Measurements from ENCODE around the gene LRFN3.

Gene LRFN3

DNA sequence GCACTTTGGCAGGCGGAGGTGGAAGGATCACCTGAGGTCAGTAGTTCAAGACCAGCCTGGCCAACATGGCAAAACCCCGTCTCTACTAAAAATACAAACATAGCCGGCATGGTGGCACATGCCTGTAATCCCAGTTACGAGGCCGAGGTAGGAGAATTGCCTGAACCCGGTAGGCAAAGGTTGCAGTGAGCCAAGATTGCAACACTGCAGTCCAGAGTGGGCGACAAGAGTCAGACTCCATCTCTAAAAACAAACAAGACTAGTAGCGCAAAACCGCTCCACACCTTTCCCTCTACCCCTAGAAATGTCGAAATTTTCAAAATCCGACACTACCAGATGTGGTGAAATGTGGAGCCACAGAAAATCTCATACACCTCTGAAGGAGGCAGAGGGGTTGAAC is 16.9 kb upstream of the LRFN3 start:
- no peaks in the 10 kb centered on the region for H4K20me1 ChIP-seq (ENCODE audit: control insufficient read depth, insufficient read depth, low read depth, low read length)
- H3K9me2 ChIP-seq (replicated peaks; ENCODE audit: control insufficient read depth, low read length): no peaks in the 10 kb centered on the region
- H3K27me3 ChIP-seq (ENCODE audit: control insufficient read depth, low read length): no peaks in the 10 kb centered on the region
- H3K4me2 ChIP-seq (ENCODE audit: low read length): no peak overlapping the region
- no peaks in the 10 kb centered on the region for H3K36me3 ChIP-seq (ENCODE audit: control insufficient read depth, low read length)
- TF ChIP-seq, protein P1, sequence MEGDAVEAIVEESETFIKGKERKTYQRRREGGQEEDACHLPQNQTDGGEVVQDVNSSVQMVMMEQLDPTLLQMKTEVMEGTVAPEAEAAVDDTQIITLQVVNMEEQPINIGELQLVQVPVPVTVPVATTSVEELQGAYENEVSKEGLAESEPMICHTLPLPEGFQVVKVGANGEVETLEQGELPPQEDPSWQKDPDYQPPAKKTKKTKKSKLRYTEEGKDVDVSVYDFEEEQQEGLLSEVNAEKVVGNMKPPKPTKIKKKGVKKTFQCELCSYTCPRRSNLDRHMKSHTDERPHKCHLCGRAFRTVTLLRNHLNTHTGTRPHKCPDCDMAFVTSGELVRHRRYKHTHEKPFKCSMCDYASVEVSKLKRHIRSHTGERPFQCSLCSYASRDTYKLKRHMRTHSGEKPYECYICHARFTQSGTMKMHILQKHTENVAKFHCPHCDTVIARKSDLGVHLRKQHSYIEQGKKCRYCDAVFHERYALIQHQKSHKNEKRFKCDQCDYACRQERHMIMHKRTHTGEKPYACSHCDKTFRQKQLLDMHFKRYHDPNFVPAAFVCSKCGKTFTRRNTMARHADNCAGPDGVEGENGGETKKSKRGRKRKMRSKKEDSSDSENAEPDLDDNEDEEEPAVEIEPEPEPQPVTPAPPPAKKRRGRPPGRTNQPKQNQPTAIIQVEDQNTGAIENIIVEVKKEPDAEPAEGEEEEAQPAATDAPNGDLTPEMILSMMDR (IDR thresholded peaks at IDR 0.05; ENCODE audit: low read depth, low read length, poor library complexity, severe bottlenecking): no peak
- H3K4me3 ChIP-seq (ENCODE audit: low read length): no peak overlapping the region
- no peaks in the 10 kb centered on the region for H3K9me3 ChIP-seq (ENCODE audit: control insufficient read depth, insufficient read depth, low read length)
- no peak overlapping the region for H3K27ac ChIP-seq (ENCODE audit: low read depth, low read length)
- H3K79me2 ChIP-seq (ENCODE audit: control insufficient read depth, low read length): no peaks in the 10 kb centered on the region
- H3F3A ChIP-seq (ENCODE audit: control insufficient read depth, insufficient read depth): peaks cover 9% of the 10 kb centered on the region
- H3K4me1 ChIP-seq (ENCODE audit: control insufficient read depth, low read length): peaks cover 22% of the 10 kb centered on the region

DNA sequence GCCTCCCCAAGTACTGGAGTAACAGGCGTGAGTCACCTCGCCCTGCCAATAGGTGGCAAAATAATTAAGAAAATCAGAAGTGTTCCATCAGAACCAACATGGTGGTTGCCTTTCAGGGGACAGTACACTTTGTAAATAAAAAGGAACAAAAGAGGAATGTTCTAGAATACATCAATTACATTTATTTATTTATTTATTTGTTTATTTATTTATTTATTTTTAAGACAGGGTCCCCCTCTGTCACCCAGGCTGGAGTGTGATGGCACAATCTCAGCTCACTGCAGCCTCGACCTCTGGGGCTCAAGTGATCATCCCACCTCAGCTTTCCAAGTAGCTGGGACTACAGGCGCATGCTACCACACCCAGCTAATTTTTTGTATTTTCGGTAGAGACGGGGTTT is 15.2 kb upstream of the LRFN3 start:
- TF ChIP-seq, protein P1 (IDR thresholded peaks at IDR 0.05; ENCODE audit: low read depth, low read length, poor library complexity, severe bottlenecking): no peak
- no peak for TF ChIP-seq EZH2phosphoT487 (IDR thresholded peaks at IDR 0.05; ENCODE audit: borderline replicate concordance, low read length)
- Histone ChIP-seq H3K27me3 (ENCODE audit: control insufficient read depth, low read length) (no peaks in the 10 kb centered on the region), H3K79me2 (ENCODE audit: control insufficient read depth, low read length) (no peaks in the 10 kb centered on the region), H3K4me2 (ENCODE audit: low read length) (peak overlapping the region; percentile 30; the same call in 1 of the 2 replicates), H3K27ac (ENCODE audit: low read depth, low read length) (no peak overlapping the region), H3K36me3 (ENCODE audit: control insufficient read depth, low read length) (no peaks in the 10 kb centered on the region), H3K9me2 (replicated peaks; ENCODE audit: control insufficient read depth, low read length) (no peaks in the 10 kb centered on the region), H3F3A (ENCODE audit: control insufficient read depth, insufficient read depth) (peaks cover 12% of the 10 kb centered on the region), H3K4me3 (ENCODE audit: low read length) (no peak overlapping the region), H3K9me3 (ENCODE audit: control insufficient read depth, insufficient read depth, low read length) (no peaks in the 10 kb centered on the region), H4K20me1 (ENCODE audit: control insufficient read depth, insufficient read depth, low read depth, low read length) (no peaks in the 10 kb centered on the region), H3K4me1 (ENCODE audit: control insufficient read depth, low read length) (peaks cover 19% of the 10 kb centered on the region)

DNA sequence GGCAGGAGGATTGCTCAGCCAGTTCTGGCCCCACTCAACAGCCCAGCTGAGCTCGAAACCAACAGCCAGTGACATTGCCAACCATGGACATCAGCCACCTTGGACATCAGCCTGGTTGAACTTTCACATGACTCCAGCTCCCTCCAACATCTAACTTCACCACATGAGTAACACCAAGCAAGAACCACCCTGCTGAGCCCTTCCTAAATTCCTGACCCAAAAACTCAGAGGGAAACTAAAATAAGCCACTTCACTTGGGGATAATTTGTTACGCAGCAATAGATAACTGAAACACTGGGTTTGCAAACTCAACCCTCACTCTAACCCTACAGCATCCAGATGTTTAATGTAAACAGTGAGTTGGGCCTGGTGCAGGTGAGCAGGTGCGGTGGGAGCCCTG is 10.7 kb upstream of the LRFN3 start:
- H3K27me3 ChIP-seq (ENCODE audit: control insufficient read depth, low read length): no peaks in the 10 kb centered on the region
- peaks cover 42% of the 10 kb centered on the region for H3K4me1 ChIP-seq (ENCODE audit: control insufficient read depth, low read length)
- no peaks in the 10 kb centered on the region for H3K79me2 ChIP-seq (ENCODE audit: control insufficient read depth, low read length)
- H3F3A ChIP-seq (ENCODE audit: control insufficient read depth, insufficient read depth): peaks cover 17% of the 10 kb centered on the region
- H3K9me3 ChIP-seq (ENCODE audit: control insufficient read depth, insufficient read depth, low read length): no peaks in the 10 kb centered on the region
- no peak overlapping the region for H3K4me3 ChIP-seq (ENCODE audit: low read length)
- no peak overlapping the region for H3K4me2 ChIP-seq (ENCODE audit: low read length)
- no peak overlapping the region for H3K27ac ChIP-seq (ENCODE audit: low read depth, low read length)
- H3K9me2 ChIP-seq (replicated peaks; ENCODE audit: control insufficient read depth, low read length): no peaks in the 10 kb centered on the region
- TF ChIP-seq EZH2phosphoT487 (IDR thresholded peaks at IDR 0.05; ENCODE audit: borderline replicate concordance, low read length): no peak
- TF ChIP-seq, protein P1 (IDR thresholded peaks at IDR 0.05; ENCODE audit: low read depth, low read length, poor library complexity, severe bottlenecking): no peak
- H4K20me1 ChIP-seq (ENCODE audit: control insufficient read depth, insufficient read depth, low read depth, low read length): no peaks in the 10 kb centered on the region
- H3K36me3 ChIP-seq (ENCODE audit: control insufficient read depth, low read length): no peaks in the 10 kb centered on the region

DNA sequence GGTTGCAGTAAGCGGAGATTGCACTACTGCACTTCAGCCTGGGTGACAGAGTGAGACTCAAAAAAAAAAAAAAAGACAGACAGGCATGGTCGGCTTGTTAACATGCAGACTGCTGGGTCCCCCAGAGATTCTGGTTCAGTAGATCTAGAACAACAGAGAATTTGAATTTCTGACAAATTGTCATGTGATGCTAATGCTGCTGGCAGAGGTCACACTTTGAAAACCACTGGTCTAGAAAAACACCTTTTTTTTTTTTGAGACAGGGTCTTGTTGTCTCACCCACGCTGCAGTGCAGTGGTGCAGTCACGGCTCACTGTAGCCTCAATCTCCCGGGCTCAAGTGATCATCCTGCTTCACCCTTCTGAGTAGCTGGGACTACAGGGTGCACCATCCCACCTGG is 7.7 kb upstream of the LRFN3 start:
- no peak for TF ChIP-seq EZH2phosphoT487 (IDR thresholded peaks at IDR 0.05; ENCODE audit: borderline replicate concordance, low read length)
- TF ChIP-seq, protein P1 (IDR thresholded peaks at IDR 0.05; ENCODE audit: low read depth, low read length, poor library complexity, severe bottlenecking): no peak
- Histone ChIP-seq H3K27me3 (ENCODE audit: control insufficient read depth, low read length) (no peaks in the 10 kb centered on the region), H3K27ac (ENCODE audit: low read depth, low read length) (no peak overlapping the region), H3K9me2 (replicated peaks; ENCODE audit: control insufficient read depth, low read length) (no peaks in the 10 kb centered on the region), H3K79me2 (ENCODE audit: control insufficient read depth, low read length) (no peaks in the 10 kb centered on the region), H3K4me1 (ENCODE audit: control insufficient read depth, low read length) (peaks cover 41% of the 10 kb centered on the region), H3F3A (ENCODE audit: control insufficient read depth, insufficient read depth) (peaks cover 12% of the 10 kb centered on the region), H3K9me3 (ENCODE audit: control insufficient read depth, insufficient read depth, low read length) (no peaks in the 10 kb centered on the region), H4K20me1 (ENCODE audit: control insufficient read depth, insufficient read depth, low read depth, low read length) (no peaks in the 10 kb centered on the region), H3K36me3 (ENCODE audit: control insufficient read depth, low read length) (no peaks in the 10 kb centered on the region), H3K4me2 (ENCODE audit: low read length) (peak overlapping the region; percentile 44), H3K4me3 (ENCODE audit: low read length) (no peak overlapping the region)

Data from DOHH2 (cell line).